HFFc6 (cell line): ENCODE data around the gene KDM6B. TPM values are rescaled to one million over a fixed set of nuclear protein-coding genes. Genes with fewer than 3 reads are reported as not detected.

Experiments used
- DNase-seq: peaks from one replicate; pipeline ENCODE4 v3.0.0-alpha.2; 2018
- H3K27ac Mint-ChIP-seq: 2 replicates; pipeline ENCODE4 v1.8.0; 2020; ENCODE audit warnings: mild to moderate bottlenecking, mixed read lengths
- H3K27me3 Mint-ChIP-seq: 2 replicates; pipeline ENCODE4 v1.8.0; 2021; ENCODE audit warnings: mild to moderate bottlenecking, moderate library complexity, mixed read lengths; ENCODE audit not compliant: insufficient read depth
- H3K36me3 Mint-ChIP-seq: 2 replicates; pipeline ENCODE4 v1.8.0; 2021; ENCODE audit warnings: low read depth, mixed read lengths
- H3K4me1 Mint-ChIP-seq: 2 replicates; pipeline ENCODE4 v1.8.0; 2020; ENCODE audit warnings: low read depth, mixed read lengths
- H3K4me3 Mint-ChIP-seq: 2 replicates; pipeline ENCODE4 v1.8.0; 2020; ENCODE audit warnings: mild to moderate bottlenecking, moderate library complexity, mixed read lengths
- H3K9me3 Mint-ChIP-seq: 2 replicates; pipeline ENCODE4 v1.8.0; 2020; ENCODE audit warnings: mild to moderate bottlenecking, mixed read lengths
- CTCF ChIP-seq: fragments of 200-600 bp; sonication (generic); IDR thresholded peaks from 2 replicates; pipeline ENCODE4 v1.5.0; 2021; ENCODE audit warnings: antibody characterized with exemption, mild to moderate bottlenecking
- total RNA-seq, 6 experiments: library from RNA; stranded (reverse); fragmentation: NEBNext Ultra II Directional; extraction: Animal tissue kit (Norgen Biotek cat#: 25700); gene quantifications; 2 replicates in 1 of 6; 3 replicates in 5 of 6; pipeline ENCODE4 v1.2.3, GENCODE V29; 2021

KDM6B gene
- total RNA-seq, 6 experiments from 2014 or later = 10.4 to 15.2 (median 11.6) TPM

- no peaks in the 10 kb centered on the region for H3K9me3 Mint-ChIP-seq
- H3K4me1 Mint-ChIP-seq = peaks cover 60% of the 10 kb centered on the region
- H3K27me3 Mint-ChIP-seq = peaks cover 15% of the 10 kb centered on the region
- peak overlapping the region; percentile 91 for H3K27ac Mint-ChIP-seq
- DNase-seq = peak; percentile 30
- H3K36me3 Mint-ChIP-seq = peaks cover 8% of the 10 kb centered on the region; the same call in 1 of the 2 replicates
- no peak overlapping the region for H3K4me3 Mint-ChIP-seq
- TF ChIP-seq CTCF = no peak
Observed at GRCh38 chr17:7839876-7840261, 5.9 kb downstream of the KDM6B start.

- Mint-ChIP-seq H3K36me3 (peaks cover 8% of the 10 kb centered on the region; the same call in 1 of the 2 replicates), H3K4me1 (peaks cover 60% of the 10 kb centered on the region)
Observed at GRCh38 chr17:7840441-7840840, 6.4 kb downstream of the KDM6B start.

DNA sequence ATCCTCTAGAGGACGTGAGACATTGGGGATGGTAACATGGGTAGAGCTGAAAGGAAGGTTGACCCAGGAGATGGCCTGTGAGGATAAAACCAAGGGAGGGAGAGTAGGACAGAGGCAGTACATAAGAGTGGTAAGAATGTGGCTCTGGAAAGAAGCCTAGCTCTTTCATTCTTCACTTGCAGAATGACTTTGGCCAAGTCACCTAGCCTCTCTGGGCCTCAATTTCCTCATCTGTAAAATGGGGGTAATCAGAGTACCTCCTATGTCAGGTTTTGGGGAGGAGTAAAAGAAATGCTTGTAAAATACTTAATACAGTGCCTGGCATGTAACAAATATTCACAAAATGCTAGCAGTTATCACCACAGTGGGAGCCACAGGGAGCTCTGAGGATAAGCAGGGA lies 6.9 kb downstream of the KDM6B start:
- TF ChIP-seq CTCF = no peak
- Mint-ChIP-seq H3K4me3 (peak overlapping the region; percentile 86), H3K4me1 (peaks cover 64% of the 10 kb centered on the region), H3K36me3 (peaks cover 8% of the 10 kb centered on the region; the same call in 1 of the 2 replicates), H3K27ac (peak overlapping the region; percentile 91), H3K9me3 (no peaks in the 10 kb centered on the region), H3K27me3 (peaks cover 14% of the 10 kb centered on the region)
- no peak for DNase-seq

More at GRCh38 chr17:7840441-7840840, 6.4 kb downstream of the KDM6B start:
- DNase-seq = no peak
- TF ChIP-seq CTCF = no peak
- H3K4me3 Mint-ChIP-seq = peak overlapping the region; percentile 86
- H3K9me3 Mint-ChIP-seq = no peaks in the 10 kb centered on the region
- peak overlapping the region; percentile 91 for H3K27ac Mint-ChIP-seq
- H3K27me3 Mint-ChIP-seq = peaks cover 14% of the 10 kb centered on the region

DNA sequence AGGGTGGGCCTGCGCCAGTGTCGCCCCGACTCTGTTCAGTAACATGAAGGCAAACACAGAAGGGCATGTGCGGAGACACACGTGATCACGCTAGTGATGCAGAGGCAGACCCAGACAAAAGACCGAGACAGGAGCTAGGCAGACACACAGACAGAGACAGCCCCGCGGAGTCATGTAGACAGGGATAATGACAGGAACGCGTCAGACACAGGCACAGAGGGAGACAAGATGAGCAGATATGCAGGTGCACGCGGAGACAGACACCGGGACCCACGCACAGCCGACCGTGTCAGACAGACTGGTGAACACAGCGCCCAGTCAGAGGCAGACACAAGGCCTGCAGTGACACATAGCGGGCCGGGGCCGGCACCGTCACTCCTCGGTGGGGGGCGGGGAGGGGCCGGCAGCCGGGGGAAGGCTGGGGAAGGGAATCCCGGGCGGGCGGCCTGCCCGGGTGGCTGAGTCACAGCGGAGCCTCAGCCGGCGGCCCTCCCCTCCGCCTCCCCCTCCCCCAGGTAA lies 7.4 kb downstream of the KDM6B start:
- DNase-seq = peak; percentile 86
- TF ChIP-seq CTCF = peak; percentile 37
- peaks cover 8% of the 10 kb centered on the region; the same call in 1 of the 2 replicates for H3K36me3 Mint-ChIP-seq
- no peaks in the 10 kb centered on the region for H3K9me3 Mint-ChIP-seq
- H3K4me3 Mint-ChIP-seq = peak overlapping the region; percentile 86
- H3K27me3 Mint-ChIP-seq = peaks cover 12% of the 10 kb centered on the region
- peak overlapping the region; percentile 97 for H3K27ac Mint-ChIP-seq
- peaks cover 59% of the 10 kb centered on the region for H3K4me1 Mint-ChIP-seq

DNA sequence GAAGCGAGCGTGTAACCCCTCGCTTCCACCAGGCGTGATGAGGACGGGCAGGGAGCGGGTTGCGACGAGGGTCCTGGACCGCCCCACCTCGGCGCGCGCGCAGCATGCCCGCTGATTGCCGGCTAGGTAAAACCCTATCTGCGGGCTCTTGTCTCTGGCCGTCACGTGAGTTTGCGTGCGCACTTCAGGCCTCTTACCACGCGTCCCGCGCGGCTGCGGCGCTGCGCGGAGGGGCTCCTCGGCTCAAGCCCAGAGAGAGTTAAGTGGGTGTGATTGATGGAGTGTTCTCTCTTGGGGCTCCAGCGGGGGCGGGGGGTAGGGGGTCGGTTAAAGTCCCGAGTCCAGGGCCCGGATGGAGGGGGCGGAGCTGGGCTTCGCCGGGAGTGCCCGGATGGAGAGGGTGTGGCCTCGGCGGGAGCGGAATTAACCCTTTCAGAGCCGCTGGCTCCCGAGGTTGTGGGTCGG lies 7.9 kb downstream of the KDM6B start:
- Mint-ChIP-seq H3K4me1 (peaks cover 54% of the 10 kb centered on the region), H3K27ac (peak overlapping the region; percentile 97), H3K36me3 (peaks cover 8% of the 10 kb centered on the region; the same call in 1 of the 2 replicates), H3K9me3 (no peaks in the 10 kb centered on the region), H3K4me3 (peak overlapping the region; percentile 86), H3K27me3 (peaks cover 10% of the 10 kb centered on the region)
- peak; percentile 79 for DNase-seq
- 0 out of 2 replicates have a peak, but pooled peaks have one; percentile 20 for TF ChIP-seq CTCF
